CD4-positive, CD25-positive, alpha-beta regulatory T cell (primary cell): ENCODE results near the gene ERICH3. TPM values are rescaled to one million over a fixed set of nuclear protein-coding genes. Genes with fewer than 3 reads are reported as not detected.

Experiments used
- ATAC-seq, 2 donors: fragments of 150-1000 bp; cut with Tn5 transposase; one replicate each; pipeline ENCODE4 v1.10.0; 2021; ENCODE audit warnings: low read depth in 2 of 2, moderate number of reproducible peaks in 2 of 2, moderate library complexity in 1 of 2
- DNase-seq, 3 donors: peaks; one replicate each; pipeline versions ENCODE4 v3.0.0 to v3.0.0-alpha.2; 2012 to 2022; ENCODE audit warnings: mixed read lengths in 1 of 3
- H3K27ac ChIP-seq: one replicate; pipeline ENCODE4 v1.7.0; 2013; ENCODE audit warnings: mild to moderate bottlenecking, low read length; ENCODE audit not compliant: insufficient read depth, poor library complexity, severe bottlenecking
- H3K27me3 ChIP-seq: one replicate; pipeline ENCODE4 v1.7.0; 2013; ENCODE audit warnings: low read length; ENCODE audit not compliant: control insufficient read depth, insufficient read depth
- H3K36me3 ChIP-seq: one replicate; pipeline ENCODE4 v1.7.0; 2013; ENCODE audit warnings: mild to moderate bottlenecking, low read length, moderate library complexity; ENCODE audit not compliant: control insufficient read depth, insufficient read depth
- H3K4me1 ChIP-seq: 2 replicates; pipeline ENCODE4 v1.7.0; 2013; ENCODE audit warnings: mild to moderate bottlenecking, low read length; ENCODE audit not compliant: insufficient read depth, control insufficient read depth, poor library complexity, severe bottlenecking
- H3K4me3 ChIP-seq: one replicate; pipeline ENCODE4 v1.7.0; 2013; ENCODE audit warnings: low read depth, mild to moderate bottlenecking, low read length, moderate library complexity
- H3K9me3 ChIP-seq, 2 experiments: 1 replicate in 1 of 2; 2 replicates in 1 of 2; pipeline ENCODE4 v1.7.0; 2013; ENCODE audit warnings: low read length in 2 of 2, mild to moderate bottlenecking in 1 of 2, moderate library complexity in 1 of 2; ENCODE audit not compliant: control insufficient read depth in 2 of 2
- H3K27ac Mint-ChIP-seq, 3 donors: one replicate each; pipeline ENCODE4 v1.8.0; 2020 to 2022; ENCODE audit warnings: mild to moderate bottlenecking in 3 of 3, mixed read lengths in 3 of 3, moderate library complexity in 2 of 3
- H3K27me3 Mint-ChIP-seq: one replicate; pipeline ENCODE4 v1.8.0; 2022; ENCODE audit warnings: mild to moderate bottlenecking, mixed read lengths
- H3K36me3 Mint-ChIP-seq: one replicate; pipeline ENCODE4 v1.8.0; 2020; ENCODE audit warnings: mixed read lengths
- H3K4me1 Mint-ChIP-seq, 4 donors: one replicate each; pipeline ENCODE4 v1.8.0; 2020 to 2022; ENCODE audit warnings: mixed read lengths in 4 of 4, mild to moderate bottlenecking in 1 of 4
- H3K4me3 Mint-ChIP-seq, 4 donors: one replicate each; pipeline ENCODE4 v1.8.0; 2020 to 2022; ENCODE audit warnings: mild to moderate bottlenecking in 4 of 4, mixed read lengths in 4 of 4, moderate library complexity in 3 of 4
- H3K9me3 Mint-ChIP-seq, 7 donors: one replicate each; pipeline ENCODE4 v1.8.0; 2020 to 2022; ENCODE audit warnings: mixed read lengths in 7 of 7, mild to moderate bottlenecking in 3 of 7, moderate library complexity in 2 of 7
- polyA plus RNA-seq, 4 donors: library from polyadenylated mRNA; unstranded; fragments of 300-500 nt; fragmentation: Illumina TruSeq; gene quantifications; one replicate each; pipeline ENCODE4 v1.2.3, GENCODE V29; 2021
- total RNA-seq: library from RNA; stranded (reverse); gene quantifications from one replicate; pipeline ENCODE4 v1.2.3, GENCODE V29; 2022

ERICH3 gene
- total and polyA plus RNA-seq, 5 donors from 2014 or later = not detected

- no peaks in the 10 kb centered on the region for H3K4me1 ChIP-seq
- Mint-ChIP-seq H3K9me3 (no peaks in the 10 kb centered on the region), H3K4me1 (peaks cover 0 to 5% (median 2%) of the 10 kb centered on the region in 4 donors), H3K4me3 (no peak overlapping the region), H3K36me3 (no peaks in the 10 kb centered on the region), H3K27ac (no peak overlapping the region), H3K27me3 (peaks cover 12% of the 10 kb centered on the region)
- H3K4me3 ChIP-seq = no peak overlapping the region
- no peaks in the 10 kb centered on the region for H3K36me3 ChIP-seq
- ATAC-seq (no peak), DNase-seq (peak; percentile 3 to 59 (median 46))
- H3K27me3 ChIP-seq = no peaks in the 10 kb centered on the region
- no peaks in the 10 kb centered on the region for H3K9me3 ChIP-seq
- H3K27ac ChIP-seq = no peak overlapping the region
Observed at GRCh38 chr1:74689621-74690363, 16.2 kb upstream of the ERICH3 start.

GRCh38 chr1:74686928-74687327 lies 13.3 kb upstream of the ERICH3 start:
- H3K27ac ChIP-seq = no peak overlapping the region
- Mint-ChIP-seq H3K27me3 (peaks cover 20% of the 10 kb centered on the region), H3K4me1 (peaks cover 0 to 5% (median 2%) of the 10 kb centered on the region in 4 donors), H3K4me3 (no peak overlapping the region), H3K36me3 (no peaks in the 10 kb centered on the region), H3K9me3 (no peaks in the 10 kb centered on the region), H3K27ac (no peak overlapping the region)
- DNase-seq = no peak
- no peaks in the 10 kb centered on the region for H3K27me3 ChIP-seq
- H3K36me3 ChIP-seq = no peaks in the 10 kb centered on the region
- no peak overlapping the region for H3K4me3 ChIP-seq
- ATAC-seq = no peak
- no peaks in the 10 kb centered on the region for H3K4me1 ChIP-seq
- no peaks in the 10 kb centered on the region for H3K9me3 ChIP-seq

- no peak overlapping the region for H3K27ac Mint-ChIP-seq
Observed at GRCh38 chr1:74684301-74684700, 10.7 kb upstream of the ERICH3 start.

GRCh38 chr1:74683656-74684055 lies 10.1 kb upstream of the ERICH3 start:
- H3K4me3 Mint-ChIP-seq = no peak overlapping the region
- H3K4me1 ChIP-seq = no peaks in the 10 kb centered on the region
- H3K27me3 ChIP-seq = no peaks in the 10 kb centered on the region
- ATAC-seq (no peak), DNase-seq (no peak)
- no peak overlapping the region for H3K27ac ChIP-seq
- H3K9me3 ChIP-seq = no peaks in the 10 kb centered on the region
- peaks cover 20% of the 10 kb centered on the region for H3K27me3 Mint-ChIP-seq
- no peaks in the 10 kb centered on the region for H3K36me3 ChIP-seq
- no peaks in the 10 kb centered on the region for H3K9me3 Mint-ChIP-seq
- peaks cover 0 to 5% (median under 1%) of the 10 kb centered on the region in 4 donors for H3K4me1 Mint-ChIP-seq
- no peak overlapping the region for H3K4me3 ChIP-seq
- no peaks in the 10 kb centered on the region for H3K36me3 Mint-ChIP-seq
- no peak overlapping the region for H3K27ac Mint-ChIP-seq

More at GRCh38 chr1:74684301-74684700, 10.7 kb upstream of the ERICH3 start:
- Mint-ChIP-seq H3K9me3 (no peaks in the 10 kb centered on the region), H3K4me3 (no peak overlapping the region), H3K27me3 (peaks cover 20% of the 10 kb centered on the region), H3K36me3 (no peaks in the 10 kb centered on the region), H3K4me1 (peaks cover 0 to 5% (median under 1%) of the 10 kb centered on the region in 4 donors)
- H3K9me3 ChIP-seq = no peaks in the 10 kb centered on the region
- no peak for ATAC-seq
- no peak overlapping the region for H3K4me3 ChIP-seq
- H3K36me3 ChIP-seq = no peaks in the 10 kb centered on the region
- no peaks in the 10 kb centered on the region for H3K27me3 ChIP-seq
- no peak overlapping the region for H3K27ac ChIP-seq
- DNase-seq = no peak
- no peaks in the 10 kb centered on the region for H3K4me1 ChIP-seq

- no peak overlapping the region for H3K27ac ChIP-seq
- no peaks in the 10 kb centered on the region for H3K27me3 ChIP-seq
- ATAC-seq = no peak
- Mint-ChIP-seq H3K4me3 (no peak overlapping the region), H3K27me3 (peaks cover 24% of the 10 kb centered on the region), H3K27ac (no peak overlapping the region), H3K4me1 (peaks cover 0 to 5% (median under 1%) of the 10 kb centered on the region in 4 donors), H3K9me3 (no peaks in the 10 kb centered on the region), H3K36me3 (no peaks in the 10 kb centered on the region)
- H3K9me3 ChIP-seq = no peaks in the 10 kb centered on the region
- no peaks in the 10 kb centered on the region for H3K4me1 ChIP-seq
- H3K36me3 ChIP-seq = no peaks in the 10 kb centered on the region
- no peak for DNase-seq
- H3K4me3 ChIP-seq = no peak overlapping the region
Observed at GRCh38 chr1:74681851-74682250, 8.3 kb upstream of the ERICH3 start.

GRCh38 chr1:74681449-74681848 lies 7.9 kb upstream of the ERICH3 start:
- DNase-seq = peak in 1 of 3 donors; percentile 46
- Mint-ChIP-seq H3K27me3 (peaks cover 24% of the 10 kb centered on the region), H3K27ac (no peak overlapping the region), H3K4me1 (peaks cover 0 to 5% (median under 1%) of the 10 kb centered on the region in 4 donors), H3K9me3 (no peaks in the 10 kb centered on the region), H3K4me3 (no peak overlapping the region), H3K36me3 (no peaks in the 10 kb centered on the region)
- Histone ChIP-seq H3K27ac (no peak overlapping the region), H3K9me3 (no peaks in the 10 kb centered on the region), H3K27me3 (no peaks in the 10 kb centered on the region), H3K4me1 (no peaks in the 10 kb centered on the region), H3K4me3 (no peak overlapping the region), H3K36me3 (no peaks in the 10 kb centered on the region)
- no peak for ATAC-seq

GRCh38 chr1:74681001-74681400 lies 7.4 kb upstream of the ERICH3 start:
- Histone ChIP-seq H3K36me3 (no peaks in the 10 kb centered on the region), H3K27ac (no peak overlapping the region), H3K4me1 (no peaks in the 10 kb centered on the region), H3K27me3 (peaks cover 3% of the 10 kb centered on the region), H3K9me3 (no peaks in the 10 kb centered on the region), H3K4me3 (no peak overlapping the region)
- Mint-ChIP-seq H3K27me3 (peaks cover 24% of the 10 kb centered on the region), H3K4me1 (peaks cover 0 to 5% (median under 1%) of the 10 kb centered on the region in 4 donors), H3K9me3 (no peaks in the 10 kb centered on the region), H3K27ac (no peak overlapping the region), H3K36me3 (no peaks in the 10 kb centered on the region), H3K4me3 (no peak overlapping the region)
- ATAC-seq = no peak
- no peak for DNase-seq

- ATAC-seq = no peak
- H3K4me3 ChIP-seq = no peak overlapping the region
- no peak overlapping the region for H3K27ac Mint-ChIP-seq
- no peak for DNase-seq
- H3K36me3 Mint-ChIP-seq = no peaks in the 10 kb centered on the region
- H3K9me3 Mint-ChIP-seq = no peaks in the 10 kb centered on the region
- H3K27me3 Mint-ChIP-seq = peaks cover 12% of the 10 kb centered on the region
- no peaks in the 10 kb centered on the region for H3K9me3 ChIP-seq
- H3K36me3 ChIP-seq = no peaks in the 10 kb centered on the region
- no peak overlapping the region for H3K4me3 Mint-ChIP-seq
- no peaks in the 10 kb centered on the region for H3K4me1 ChIP-seq
- H3K27ac ChIP-seq = no peak overlapping the region
- peaks cover 3% of the 10 kb centered on the region for H3K27me3 ChIP-seq
- peaks cover 0 to 5% (median 1%) of the 10 kb centered on the region in 4 donors for H3K4me1 Mint-ChIP-seq
Observed at GRCh38 chr1:74679811-74680210, 6.2 kb upstream of the ERICH3 start.
